NCI-H146 (cell line): ENCODE measurements around the gene MITD1.
"Not testable (repeated sequence)": the region's sequence is repeated elsewhere in the genome, so short reads cannot be mapped to it uniquely, and the experiment has no call there.

Experiments used
- DNase-seq: peaks from one replicate; lab custom pipeline; 2025; lab: John Stamatoyannopoulos, UW

The MITD1 gene

GRCh38 chr2:99154643-99155536 lies 26.0 kb downstream of the MITD1 start, which contains the start of the genes LIPT1 and TSGA10:
TSS of gene LIPT1 (plus strand) at chr2:99154967. CDS start at chr2:99161958, 6,991 bp downstream.
TSS of gene TSGA10 (minus strand) at chr2:99154942. CDS start at chr2:99109439, 45,503 bp downstream.
- DNase-seq: peak; percentile 92

- no peak for DNase-seq
Measured at GRCh38 chr2:99153921-99154604, 26.8 kb downstream of the MITD1 start.

- DNase-seq: no peak
Measured at GRCh38 chr2:99152199-99152895, 28.5 kb downstream of the MITD1 start.

GRCh38 chr2:99150706-99151105 lies 30.2 kb downstream of the MITD1 start:
- DNase-seq: no peak

GRCh38 chr2:99141110-99142108 lies 39.4 kb downstream of the MITD1 start, which contains the start of gene C2orf15:
TSS of gene C2orf15 (plus strand) at chr2:99141707. CDS start at chr2:99150559, 8,852 bp downstream.
- DNase-seq: peak; percentile 99

- no peak for DNase-seq
Measured at GRCh38 chr2:99140860-99141109, 40.1 kb downstream of the MITD1 start.

GRCh38 chr2:99140056-99140859 lies 40.6 kb downstream of the MITD1 start:
- no peak for DNase-seq

- no peak for DNase-seq
Measured at GRCh38 chr2:99139003-99139402, 41.9 kb downstream of the MITD1 start.

GRCh38 chr2:99135044-99135556 lies 45.8 kb downstream of the MITD1 start:
- not testable (repeated sequence) for DNase-seq

- DNase-seq: no peak
Measured at GRCh38 chr2:99127981-99128380, 52.9 kb downstream of the MITD1 start.
